LNCaP clone FGC (cell line): ENCODE measurements around the gene GAL.

Experiments
- DNase-seq: peaks from one replicate; pipeline ENCODE4 v3.0.0-alpha.2; 2011; ENCODE audit warnings: low read depth
- H3K4me3 ChIP-seq: 2 replicates; pipeline ENCODE4 v1.5.1; 2011; ENCODE audit warnings: mild to moderate bottlenecking, low read depth, low read length, control low read depth
- TF ChIP-seq, protein P1 (sequence below): IDR thresholded peaks from 2 replicates; pipeline ENCODE4 v1.5.1; 2012; ENCODE audit warnings: mild to moderate bottlenecking; ENCODE audit not compliant: control insufficient read depth, insufficient read depth; ENCODE audit errors: extremely low read depth

GAL gene

DNA sequence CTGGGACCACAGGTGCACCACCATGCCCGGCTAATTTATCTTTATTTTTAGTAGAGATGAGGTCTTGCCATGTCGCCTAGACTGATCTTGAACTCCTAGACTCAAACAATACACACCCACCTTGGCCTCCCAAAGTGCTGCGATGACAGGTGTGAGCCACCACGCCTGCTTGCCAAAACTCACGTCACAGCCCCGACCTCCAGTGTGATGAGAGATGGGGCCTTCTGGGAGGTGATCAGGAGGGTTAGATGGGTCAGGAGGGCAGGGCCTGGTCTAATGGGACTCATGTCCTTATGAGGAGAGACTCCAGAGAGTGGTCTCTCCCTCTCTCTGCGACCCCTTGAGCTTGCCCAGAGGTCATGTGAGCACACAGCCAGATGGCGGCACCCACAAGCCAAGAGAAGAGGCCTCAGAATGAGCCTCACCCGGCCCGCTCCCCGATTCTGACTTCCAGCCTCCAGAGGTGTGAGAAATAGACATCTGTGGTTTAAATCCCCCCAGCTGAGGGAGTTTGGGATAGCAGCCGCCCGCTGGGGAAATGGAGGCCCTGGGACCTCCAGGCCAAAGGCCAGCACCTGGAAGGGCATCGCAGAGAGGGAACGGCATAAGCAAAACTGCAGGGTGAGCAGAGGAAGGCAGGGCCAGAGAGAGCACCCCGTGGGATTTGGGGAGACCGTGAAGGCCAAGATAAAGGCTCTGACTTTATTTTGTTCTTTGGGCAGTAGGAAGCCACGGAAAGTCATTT lies 24.1 kb upstream of the GAL start:
- no peak for DNase-seq
- TF ChIP-seq, protein P1, sequence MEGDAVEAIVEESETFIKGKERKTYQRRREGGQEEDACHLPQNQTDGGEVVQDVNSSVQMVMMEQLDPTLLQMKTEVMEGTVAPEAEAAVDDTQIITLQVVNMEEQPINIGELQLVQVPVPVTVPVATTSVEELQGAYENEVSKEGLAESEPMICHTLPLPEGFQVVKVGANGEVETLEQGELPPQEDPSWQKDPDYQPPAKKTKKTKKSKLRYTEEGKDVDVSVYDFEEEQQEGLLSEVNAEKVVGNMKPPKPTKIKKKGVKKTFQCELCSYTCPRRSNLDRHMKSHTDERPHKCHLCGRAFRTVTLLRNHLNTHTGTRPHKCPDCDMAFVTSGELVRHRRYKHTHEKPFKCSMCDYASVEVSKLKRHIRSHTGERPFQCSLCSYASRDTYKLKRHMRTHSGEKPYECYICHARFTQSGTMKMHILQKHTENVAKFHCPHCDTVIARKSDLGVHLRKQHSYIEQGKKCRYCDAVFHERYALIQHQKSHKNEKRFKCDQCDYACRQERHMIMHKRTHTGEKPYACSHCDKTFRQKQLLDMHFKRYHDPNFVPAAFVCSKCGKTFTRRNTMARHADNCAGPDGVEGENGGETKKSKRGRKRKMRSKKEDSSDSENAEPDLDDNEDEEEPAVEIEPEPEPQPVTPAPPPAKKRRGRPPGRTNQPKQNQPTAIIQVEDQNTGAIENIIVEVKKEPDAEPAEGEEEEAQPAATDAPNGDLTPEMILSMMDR, result no peak
- no peak overlapping the region for H3K4me3 ChIP-seq

DNA sequence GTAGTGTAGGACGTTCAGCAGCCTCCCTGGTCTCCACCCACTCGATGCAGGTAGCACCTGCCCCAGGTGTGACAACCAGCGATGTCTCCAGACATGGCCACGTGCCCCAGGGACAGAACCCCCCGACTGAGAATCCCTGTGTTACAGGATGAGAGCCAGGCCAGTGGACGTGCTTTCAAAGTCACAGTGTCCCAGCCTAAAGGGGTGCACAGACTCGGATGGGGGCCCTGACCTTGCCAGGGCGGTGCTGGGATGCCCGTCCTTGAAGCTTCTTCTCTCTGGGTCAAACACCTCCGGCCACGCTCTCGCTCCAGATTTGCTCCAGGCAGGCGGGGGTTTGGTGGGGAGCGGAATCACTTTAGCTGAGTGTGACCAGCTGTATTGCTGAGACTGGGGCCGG lies 23.3 kb upstream of the GAL start:
- TF ChIP-seq, protein P1, result no peak
- H3K4me3 ChIP-seq, result no peak overlapping the region

DNA sequence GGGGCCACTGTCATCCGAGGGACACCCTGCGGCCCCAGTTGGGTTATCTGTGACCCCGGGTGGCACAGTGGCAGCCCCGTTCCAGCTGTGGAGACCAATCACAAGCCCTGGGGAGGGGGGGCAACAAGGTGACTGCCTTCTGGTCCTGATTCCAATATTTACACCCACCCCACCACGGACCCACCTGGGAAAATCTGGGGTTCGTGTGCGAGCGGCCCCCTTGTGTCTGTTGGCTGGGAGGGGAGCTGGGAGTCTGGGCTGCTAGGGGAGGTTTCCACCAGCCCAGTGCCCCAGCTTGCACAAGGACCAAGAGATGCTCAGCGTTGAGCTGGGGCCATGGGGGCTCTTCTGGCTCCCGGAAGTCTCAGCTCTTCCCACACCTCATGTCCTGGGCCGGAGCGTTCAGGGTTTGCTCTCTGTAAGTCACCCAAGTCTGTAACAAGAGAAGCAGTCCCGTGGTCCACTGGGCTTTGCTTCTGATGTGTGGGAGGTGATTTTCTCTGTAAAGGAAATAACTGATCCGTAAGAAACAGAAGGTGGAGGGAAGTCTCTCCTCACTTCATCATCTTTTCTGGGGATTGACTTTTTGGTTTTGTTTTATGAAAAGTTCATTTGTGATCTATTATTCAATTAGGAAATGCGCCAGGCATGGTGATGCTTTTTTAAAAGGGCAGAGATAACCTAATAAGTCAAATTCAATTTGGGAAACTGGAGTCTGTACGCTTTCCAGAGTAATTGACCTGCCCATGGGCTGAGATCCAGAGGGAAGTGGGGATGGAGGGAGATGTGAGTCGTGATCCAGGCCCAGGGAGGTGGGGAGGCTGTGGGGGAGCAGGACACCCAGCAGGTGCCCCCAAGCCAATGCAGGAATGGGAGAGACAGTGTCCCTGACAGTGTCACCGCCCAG lies 22.4 kb upstream of the GAL start:
- TF ChIP-seq, protein P1, result no peak
- H3K4me3 ChIP-seq, result no peak overlapping the region
- DNase-seq, result no peak

More for the DNA sequence above, 23.3 kb upstream of the GAL start:
- no peak for DNase-seq

DNA sequence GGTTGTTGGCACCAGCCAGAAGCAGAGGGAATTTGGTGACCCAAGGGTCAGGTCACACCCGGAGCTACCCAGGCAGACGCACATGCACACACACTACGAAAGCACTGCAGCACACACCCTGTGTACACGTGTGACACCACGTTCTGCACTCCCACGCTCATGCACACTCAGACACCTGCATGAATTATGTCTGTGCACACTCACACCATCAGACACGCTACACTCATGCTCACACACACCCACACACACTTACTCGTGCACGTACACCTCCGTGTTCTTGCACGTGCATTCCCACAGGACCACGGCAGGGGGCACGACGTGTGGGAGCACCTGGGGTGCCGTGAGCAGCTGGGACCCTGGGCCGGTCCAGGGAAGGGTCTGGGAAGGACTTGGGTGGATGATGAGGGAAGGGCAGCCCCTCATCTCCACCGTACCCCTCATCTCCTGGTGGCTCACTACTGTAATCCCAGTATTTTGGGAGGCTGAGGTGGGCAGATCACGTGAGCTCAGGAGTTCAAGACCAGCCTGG lies 20.8 kb upstream of the GAL start:
- TF ChIP-seq, protein P1, result no peak
- DNase-seq, result no peak
- no peak overlapping the region for H3K4me3 ChIP-seq

DNA sequence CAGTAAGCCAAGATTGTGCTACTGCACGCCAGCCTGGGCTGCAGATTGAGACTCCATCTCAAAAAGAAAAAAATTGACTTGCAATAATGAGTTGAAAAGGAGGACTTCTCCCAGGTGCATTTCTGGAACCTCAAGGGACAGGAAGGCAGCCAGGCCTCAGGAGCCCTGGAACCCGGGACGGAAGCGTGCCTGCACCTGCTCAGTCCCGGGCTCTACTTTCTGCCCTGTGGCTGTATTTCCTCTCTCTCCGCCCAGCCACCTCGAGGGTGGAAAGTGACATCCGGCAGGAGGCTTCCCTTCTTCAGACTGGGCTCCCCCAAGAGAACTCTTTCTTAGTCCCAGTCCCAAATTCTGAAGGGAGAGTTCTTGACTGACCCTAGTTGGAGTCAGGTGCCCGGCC lies 20.2 kb upstream of the GAL start:
- no peak overlapping the region for H3K4me3 ChIP-seq
- TF ChIP-seq, protein P1, result no peak
- DNase-seq, result no peak

DNA sequence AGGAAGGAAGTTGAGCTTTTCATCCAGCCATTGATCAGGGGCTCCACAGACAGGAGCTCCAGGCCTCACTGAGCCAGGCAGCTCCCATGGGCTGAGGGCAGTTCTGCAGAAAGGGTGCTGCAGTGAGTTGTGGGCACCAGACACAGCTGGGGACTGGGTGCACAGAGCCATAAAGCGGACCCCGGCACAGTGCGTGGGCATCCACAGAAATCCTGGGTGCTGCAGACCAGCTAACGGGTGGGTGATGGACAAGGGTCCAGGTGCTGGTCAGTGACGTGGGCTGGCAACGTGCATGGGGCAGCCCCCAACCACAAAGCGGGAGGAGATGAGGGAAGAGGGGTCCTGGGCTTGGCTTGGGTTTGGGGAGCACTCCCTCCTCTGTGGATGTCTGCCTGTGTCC lies 19.4 kb upstream of the GAL start:
- no peak for DNase-seq
- TF ChIP-seq, protein P1, result no peak
- H3K4me3 ChIP-seq, result no peak overlapping the region
